ENCODE measurements around the gene GABBR2. TPM values are rescaled to one million over a fixed set of nuclear protein-coding genes. Genes with fewer than 3 reads are reported as not detected.

Gene GABBR2
- total RNA-seq, 1 experiment from 2014 or later, result 6.3 TPM

DNA sequence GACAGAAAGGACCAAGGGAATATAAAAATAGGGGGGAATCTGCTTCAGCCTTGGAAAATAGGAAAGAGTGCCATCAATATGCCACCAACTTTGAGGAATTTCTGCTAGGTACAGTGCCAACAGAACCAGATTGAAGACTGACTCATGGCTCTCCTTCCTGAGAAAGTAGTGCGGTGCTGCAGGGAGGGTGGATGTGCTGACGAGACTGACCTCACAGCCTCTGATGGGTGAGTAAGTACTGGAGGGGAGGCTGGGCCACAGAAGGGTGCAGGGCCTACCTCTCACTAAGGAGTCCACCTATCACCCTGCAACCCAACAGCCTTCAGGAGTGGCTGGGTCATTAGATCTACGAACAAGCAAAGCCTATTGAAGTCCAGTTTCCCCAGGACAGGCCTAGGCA, 187.6 kb downstream of the GABBR2 start:
- no TSS peak for BruUV-seq (replicated peaks)
- no peak for DNase-seq (ENCODE audit: low read depth, low spot score)
- ChIA-PET CTCF (no interaction called here), POLR2A (no interaction called here)
- in situ Hi-C loops (cut with HindIII; ENCODE audit: low pct_unique_long_range_greater_than_20kb, low sequenced_read_pairs), result no loop called here
- Histone ChIP-seq H3K4me1 (ENCODE audit: control insufficient read depth, insufficient read depth, low read length) (no peaks in the 10 kb centered on the region), H3K9me3 (ENCODE audit: control insufficient read depth, insufficient read depth, low read depth, low read length) (no peaks in the 10 kb centered on the region), H3K27ac (ENCODE audit: low read length) (no peak overlapping the region), H3K4me3 (ENCODE audit: low read depth in 2 of 2, low read length in 2 of 2) (no peak overlapping the region), H3K27me3 (ENCODE audit: control insufficient read depth, insufficient read depth, low read length) (no peaks in the 10 kb centered on the region), H3K36me3 (ENCODE audit: control insufficient read depth, insufficient read depth, low read length) (no peaks in the 10 kb centered on the region)
- no peak for ATAC-seq
- intact Hi-C loops (cut with micrococcal nuclease; ENCODE audit: unreplicated experiment), result no loop called here
- TF ChIP-seq REST (IDR thresholded peaks at IDR 0.05; ENCODE audit: insufficient read depth in 1 of 2, low read depth in 2 of 2, low read length in 1 of 2) (no peak), TCF7L2 (IDR thresholded peaks at IDR 0.05; ENCODE audit: low read depth, low read length) (no peak), CTCF (IDR thresholded peaks at IDR 0.05) (no peak), SIN3A (IDR thresholded peaks at IDR 0.05; ENCODE audit: borderline replicate concordance, insufficient read depth, low read depth, low read length) (no peak), POLR2AphosphoS5 (IDR thresholded peaks at IDR 0.05; ENCODE audit: low read depth, low read length) (no peak)

DNA sequence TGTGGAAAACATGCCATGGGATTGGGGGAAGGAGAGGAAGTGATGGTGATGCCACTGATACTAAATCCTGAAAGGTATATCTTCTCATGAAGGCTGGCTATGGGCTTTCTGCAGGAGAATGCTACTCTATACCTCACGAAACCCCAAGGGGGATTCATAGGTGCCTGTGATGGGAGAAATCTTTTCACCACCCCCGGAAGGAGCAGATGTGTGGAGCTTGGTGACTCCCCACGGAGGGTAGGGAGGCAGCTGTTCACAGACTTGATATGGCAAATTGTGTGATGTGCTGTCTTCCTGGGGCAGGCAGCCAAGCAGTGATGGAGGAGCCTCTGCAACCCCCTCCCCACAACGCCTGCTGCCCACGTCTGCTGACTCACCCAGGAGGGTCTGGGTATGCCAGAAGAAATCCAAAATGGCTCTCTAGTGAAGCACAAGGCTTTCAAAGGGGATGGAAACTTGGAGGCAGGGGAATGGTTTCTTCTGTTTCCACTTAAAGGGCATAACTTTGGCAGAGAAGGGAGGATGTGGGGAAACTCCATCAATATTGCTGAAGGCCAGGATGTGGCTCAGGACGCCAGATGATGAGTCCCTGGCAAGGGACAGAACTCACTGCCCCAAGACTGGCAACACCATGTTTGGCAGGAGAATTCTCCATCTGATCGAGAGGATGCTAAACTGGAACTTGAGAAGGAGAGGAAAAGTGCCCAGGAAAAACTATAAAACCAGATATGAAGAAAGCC, 188.3 kb downstream of the GABBR2 start:
- Histone ChIP-seq H3K27ac (ENCODE audit: low read length) (no peak overlapping the region), H3K4me3 (ENCODE audit: low read depth in 2 of 2, low read length in 2 of 2) (no peak overlapping the region), H3K9me3 (ENCODE audit: control insufficient read depth, insufficient read depth, low read depth, low read length) (no peaks in the 10 kb centered on the region), H3K36me3 (ENCODE audit: control insufficient read depth, insufficient read depth, low read length) (no peaks in the 10 kb centered on the region), H3K4me1 (ENCODE audit: control insufficient read depth, insufficient read depth, low read length) (no peaks in the 10 kb centered on the region), H3K27me3 (ENCODE audit: control insufficient read depth, insufficient read depth, low read length) (no peaks in the 10 kb centered on the region)
- ATAC-seq, result no peak
- no TSS peak for BruUV-seq (replicated peaks)
- intact Hi-C loops (cut with micrococcal nuclease; ENCODE audit: unreplicated experiment), result no loop called here
- no peak for TF ChIP-seq TCF7L2 (IDR thresholded peaks at IDR 0.05; ENCODE audit: low read depth, low read length)
- TF ChIP-seq CTCF (IDR thresholded peaks at IDR 0.05), result no peak
- no peak for TF ChIP-seq SIN3A (IDR thresholded peaks at IDR 0.05; ENCODE audit: borderline replicate concordance, insufficient read depth, low read depth, low read length)
- no peak for TF ChIP-seq POLR2AphosphoS5 (IDR thresholded peaks at IDR 0.05; ENCODE audit: low read depth, low read length)
- TF ChIP-seq REST (IDR thresholded peaks at IDR 0.05; ENCODE audit: insufficient read depth in 1 of 2, low read depth in 2 of 2, low read length in 1 of 2), result no peak
- ChIA-PET CTCF (no interaction called here), POLR2A (no interaction called here)
- DNase-seq (ENCODE audit: low read depth, low spot score), result no peak
- in situ Hi-C loops (cut with HindIII; ENCODE audit: low pct_unique_long_range_greater_than_20kb, low sequenced_read_pairs), result no loop called here
